Body of pancreas (tissue), 4 donors: ENCODE results near the gene KRTAP4-5. TPM values are rescaled to one million over a fixed set of nuclear protein-coding genes. Genes with fewer than 3 reads are reported as not detected.
"Not testable (repeated sequence)": the region's sequence is repeated elsewhere in the genome, so short reads cannot be mapped to it uniquely, and the experiment has no call there.

Source experiments
- ATAC-seq: fragments of 150-250 bp; one replicate; pipeline ENCODE4 v1.9.1; 2016
- DNase-seq, 4 donors: peaks; one replicate each; pipeline ENCODE4 v3.0.0-alpha.2; 2019
- H3K27ac ChIP-seq, 4 donors: fragments of 200-600 bp; sonication (generic); 1 replicate in 3 of 4; 2 replicates in 1 of 4; pipeline versions ENCODE4 v1.5.1 to v1.6.1; 2016 to 2019; ENCODE audit warnings: mild to moderate bottlenecking in 1 of 4, mixed read lengths in 1 of 4, moderate library complexity in 1 of 4
- H3K27me3 ChIP-seq, 2 donors: fragments of 200-600 bp; sonication (generic); one replicate each; pipeline ENCODE4 v1.6.0; 2016; ENCODE audit warnings: mild to moderate bottlenecking in 1 of 2
- H3K36me3 ChIP-seq, 2 donors: fragments of 200-600 bp; sonication (generic); replicated peaks in 1 of 2; 2 replicates each; pipeline ENCODE4 v1.5.1; 2016; ENCODE audit warnings: low read depth in 2 of 2; ENCODE audit not compliant: insufficient read depth in 1 of 2
- H3K4me1 ChIP-seq: fragments of 200-600 bp; sonication (generic); one replicate; pipeline ENCODE4 v1.6.0; 2016
- H3K4me3 ChIP-seq, 2 donors: fragments of 200-600 bp; sonication (generic); 1 replicate in 1 of 2; 2 replicates in 1 of 2; pipeline ENCODE4 v1.5.1; 2016 to 2019
- H3K9me3 ChIP-seq, 3 donors: fragments of 200-600 bp; sonication (generic); 1 replicate in 2 of 3; 2 replicates in 1 of 3; pipeline ENCODE4 v1.5.1; 2016
- POLR2A ChIP-seq, 3 donors: fragments of 450-650 bp; IDR thresholded peaks; one replicate each; pipeline ENCODE4 v1.6.1; 2016; ENCODE audit warnings: antibody characterized with exemption in 3 of 3, mild to moderate bottlenecking in 2 of 3
- WGBS, 2 donors: methylation state at CpG; one replicate each; pipeline ENCODE4 v1.1.5; 2017; 5-methylcytosine and 5-hydroxymethylcytosine counted together
- intact Hi-C: fragments of 100-400 bp; cut with DNase I; formaldehyde crosslinking; loops from one replicate; pipeline ENCODE4 v1.15.1; 2023
- total RNA-seq, 2 donors: library from RNA; depleted of rRNA; stranded (reverse); fragments of >200 nt; gene quantifications; one replicate each; pipeline ENCODE4 v1.1.0, GENCODE V29; 2016
- TF ChIP-seq, protein P1 (sequence below), 7 experiments: fragments of 450-650 bp in 4 of 7; fragments of 200-600 bp in 3 of 7; sonication (generic) in 3 of 7; IDR thresholded peaks; one replicate each; pipeline ENCODE4 v1.5.1; 2016 to 2019; ENCODE audit warnings: antibody characterized with exemption in 7 of 7

Gene KRTAP4-5
- total RNA-seq, 2 donors from 2014 or later = not detected

- intact Hi-C loops = no loop called here
- TF ChIP-seq, protein P1, sequence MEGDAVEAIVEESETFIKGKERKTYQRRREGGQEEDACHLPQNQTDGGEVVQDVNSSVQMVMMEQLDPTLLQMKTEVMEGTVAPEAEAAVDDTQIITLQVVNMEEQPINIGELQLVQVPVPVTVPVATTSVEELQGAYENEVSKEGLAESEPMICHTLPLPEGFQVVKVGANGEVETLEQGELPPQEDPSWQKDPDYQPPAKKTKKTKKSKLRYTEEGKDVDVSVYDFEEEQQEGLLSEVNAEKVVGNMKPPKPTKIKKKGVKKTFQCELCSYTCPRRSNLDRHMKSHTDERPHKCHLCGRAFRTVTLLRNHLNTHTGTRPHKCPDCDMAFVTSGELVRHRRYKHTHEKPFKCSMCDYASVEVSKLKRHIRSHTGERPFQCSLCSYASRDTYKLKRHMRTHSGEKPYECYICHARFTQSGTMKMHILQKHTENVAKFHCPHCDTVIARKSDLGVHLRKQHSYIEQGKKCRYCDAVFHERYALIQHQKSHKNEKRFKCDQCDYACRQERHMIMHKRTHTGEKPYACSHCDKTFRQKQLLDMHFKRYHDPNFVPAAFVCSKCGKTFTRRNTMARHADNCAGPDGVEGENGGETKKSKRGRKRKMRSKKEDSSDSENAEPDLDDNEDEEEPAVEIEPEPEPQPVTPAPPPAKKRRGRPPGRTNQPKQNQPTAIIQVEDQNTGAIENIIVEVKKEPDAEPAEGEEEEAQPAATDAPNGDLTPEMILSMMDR (IDR thresholded peaks at IDR 0.05) = no peak
- TF ChIP-seq POLR2A (IDR thresholded peaks at IDR 0.05) = no peak
- Histone ChIP-seq H3K9me3 (no peaks in the 10 kb centered on the region), H3K27me3 (no peaks in the 10 kb centered on the region), H3K27ac (no peak overlapping the region), H3K4me1 (no peaks in the 10 kb centered on the region), H3K4me3 (no peak overlapping the region), H3K36me3 (no peaks in the 10 kb centered on the region)
- no peak for DNase-seq
- 71 to 72% methylated on average over 4 of the region's 4 CpGs for WGBS, 2 donors
- no peak for ATAC-seq
Observed at GRCh38 chr17:41118721-41119120, 30.9 kb downstream of the KRTAP4-5 start.

DNA sequence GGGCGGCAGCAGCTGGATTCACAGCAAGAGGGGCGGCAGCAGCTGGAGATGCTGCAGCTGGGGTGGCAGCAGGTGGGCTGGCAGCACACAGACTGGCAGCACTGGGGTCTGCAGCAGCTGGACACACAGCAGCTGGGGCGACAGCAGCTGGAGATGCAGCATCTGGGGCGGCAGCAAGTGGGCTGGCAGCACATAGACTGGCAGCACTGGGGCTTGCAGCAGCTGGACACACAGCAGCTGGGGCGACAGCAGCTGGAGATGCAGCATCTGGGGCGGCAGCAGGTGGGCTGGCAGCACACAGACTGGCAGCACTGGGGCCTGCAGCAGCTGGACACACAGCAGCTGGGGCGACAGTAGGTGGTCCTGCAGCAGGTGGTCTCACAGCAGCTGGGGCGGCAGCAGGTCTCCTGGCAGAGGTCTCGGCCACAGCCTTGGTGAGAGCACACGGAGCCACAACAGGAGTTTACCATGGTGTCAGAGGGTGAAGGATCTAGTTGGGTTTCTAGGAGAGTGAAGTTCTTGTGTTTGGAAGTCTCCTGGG, 31.7 kb downstream of the KRTAP4-5 start, which contains the start of gene KRTAP4-11:
TSS of gene KRTAP4-11 (minus strand) at position 528 of the 541 bp plus-strand sequence. CDS start at position 470, 58 bp downstream.
- H3K9me3 ChIP-seq, H3K4me1 ChIP-seq, H3K27ac ChIP-seq, H3K36me3 ChIP-seq, intact Hi-C loops, ATAC-seq, H3K27me3 ChIP-seq, DNase-seq, H3K4me3 ChIP-seq: not testable (repeated sequence)
- 55 to 66% methylated on average over 8 to 9 of the region's 10 CpGs for WGBS, 2 donors

DNA sequence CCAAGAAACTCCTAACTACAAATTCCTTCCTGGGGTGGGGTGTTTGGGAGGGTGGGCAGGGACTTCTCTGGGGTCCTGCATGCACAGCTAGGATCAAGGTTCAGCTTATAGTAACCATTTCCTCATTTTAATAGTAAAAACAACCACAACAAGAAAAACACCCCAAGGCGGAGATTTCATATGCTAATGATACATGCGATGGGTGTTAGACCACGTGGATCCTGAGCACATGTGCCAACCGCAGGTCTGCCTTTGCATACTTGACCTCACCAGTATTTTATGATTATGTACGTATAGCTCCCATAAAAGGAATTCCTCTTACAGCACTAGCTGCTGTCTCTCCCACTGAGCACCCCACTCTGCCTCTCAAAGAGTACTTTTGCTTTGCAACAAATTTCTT, 33.3 kb downstream of the KRTAP4-5 start:
- Histone ChIP-seq H3K27ac (no peak overlapping the region), H3K4me1 (no peaks in the 10 kb centered on the region), H3K9me3 (no peaks in the 10 kb centered on the region), H3K36me3 (no peaks in the 10 kb centered on the region), H3K27me3 (no peaks in the 10 kb centered on the region), H3K4me3 (no peak overlapping the region)
- 50 to 53% methylated on average over 5 of the region's 5 CpGs for WGBS, 2 donors
- intact Hi-C loops = no loop called here
- no peak for TF ChIP-seq POLR2A (IDR thresholded peaks at IDR 0.05)
- TF ChIP-seq, protein P1 (IDR thresholded peaks at IDR 0.05) = no peak
- ATAC-seq (no peak), DNase-seq (no peak)

DNA sequence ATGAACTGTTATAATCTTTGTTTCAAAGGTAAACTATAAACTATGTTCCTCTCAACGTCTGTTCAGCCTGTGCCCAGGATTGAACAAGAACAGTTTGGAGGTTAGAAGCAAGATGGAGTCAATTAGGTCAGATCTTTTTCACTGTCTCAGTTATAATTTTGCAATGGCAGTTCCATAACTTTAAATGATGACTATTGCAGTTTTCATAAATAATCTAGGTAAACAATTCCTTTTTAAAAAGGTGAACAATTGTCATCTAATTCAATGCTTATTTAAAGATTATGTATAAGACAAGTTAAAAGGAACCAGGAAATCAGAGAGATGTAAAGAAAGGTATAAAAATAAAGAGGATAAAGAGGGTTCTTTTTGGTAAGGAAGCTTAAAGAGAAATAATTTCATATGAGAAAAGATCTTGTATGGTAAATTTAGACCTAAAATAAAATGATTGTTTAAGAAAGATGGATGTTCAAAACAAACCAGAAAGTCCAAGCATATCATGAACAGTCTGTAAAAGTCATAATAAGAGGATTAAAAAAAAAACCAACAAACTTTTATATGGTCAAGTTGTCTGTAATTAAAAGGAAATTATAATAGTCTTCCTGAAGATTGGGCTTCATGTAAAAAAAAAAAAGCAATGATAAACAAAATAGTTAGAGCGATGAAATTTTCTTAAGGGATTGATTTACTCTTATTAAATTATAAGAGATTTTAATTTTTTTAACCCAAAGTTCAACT, 38.3 kb downstream of the KRTAP4-5 start:
- intact Hi-C loops = no loop called here
- no peaks in the 10 kb centered on the region for H3K27me3 ChIP-seq
- H3K9me3 ChIP-seq = no peaks in the 10 kb centered on the region
- no peak for TF ChIP-seq POLR2A (IDR thresholded peaks at IDR 0.05)
- TF ChIP-seq, protein P1 (IDR thresholded peaks at IDR 0.05) = no peak
- no peak for DNase-seq
- no peak overlapping the region for H3K27ac ChIP-seq
- no peaks in the 10 kb centered on the region for H3K4me1 ChIP-seq
- H3K36me3 ChIP-seq = no peaks in the 10 kb centered on the region
- WGBS, 2 donors = 64 to 66% methylated on average over 2 of the region's 2 CpGs
- no peak for ATAC-seq
- H3K4me3 ChIP-seq = no peak overlapping the region

GRCh38 chr17:41108728-41109386, 40.8 kb downstream of the KRTAP4-5 start:
- DNase-seq, H3K27me3 ChIP-seq, ATAC-seq, intact Hi-C loops, H3K4me3 ChIP-seq, H3K9me3 ChIP-seq, H3K27ac ChIP-seq, H3K36me3 ChIP-seq, H3K4me1 ChIP-seq: not testable (repeated sequence)
- WGBS, 2 donors = 0 to 44% methylated on average over 1 of the region's 1 CpG
